Glomerular visceral epithelial cell (primary cell): Measurements from ENCODE around the gene CCDC175.

Experiments used
- DNase-seq: peaks from one replicate; pipeline ENCODE4 v3.0.0-alpha.2; 2016; ENCODE audit errors: extremely low spot score

The CCDC175 gene

GRCh38 chr14:59540852-59541251, 35.8 kb downstream of the CCDC175 start:
- no peak for DNase-seq

- no peak for DNase-seq
Measured at GRCh38 chr14:59538936-59539335, 37.7 kb downstream of the CCDC175 start.

GRCh38 chr14:59537476-59537875, 39.1 kb downstream of the CCDC175 start:
- no peak for DNase-seq

GRCh38 chr14:59534361-59534987, 42.1 kb downstream of the CCDC175 start:
- DNase-seq: no peak

GRCh38 chr14:59532419-59532818, 44.2 kb downstream of the CCDC175 start:
- no peak for DNase-seq

GRCh38 chr14:59530349-59530748, 46.3 kb downstream of the CCDC175 start:
- no peak for DNase-seq

DNA sequence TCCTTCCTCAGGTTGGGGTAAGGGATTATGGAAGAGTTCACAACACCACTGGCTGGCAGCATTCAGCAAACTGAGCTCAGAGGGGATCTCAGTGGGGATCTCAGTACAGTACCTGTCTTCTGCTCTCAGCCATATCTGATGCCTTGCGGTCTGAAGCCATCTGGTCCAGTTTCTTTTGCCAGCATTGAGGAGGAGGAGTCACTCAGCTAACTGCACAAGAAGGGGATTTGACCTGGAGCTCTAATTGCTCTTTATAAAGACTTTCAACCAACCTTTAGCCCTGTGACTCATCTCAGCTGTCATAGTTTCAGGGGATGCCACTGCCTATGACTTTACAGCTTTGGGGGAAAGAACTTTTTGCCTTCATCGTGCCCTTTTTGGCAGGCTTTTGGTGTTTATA, 47.4 kb downstream of the CCDC175 start:
- DNase-seq: no peak

GRCh38 chr14:59520224-59520623, 56.4 kb downstream of the CCDC175 start:
- DNase-seq: no peak

DNA sequence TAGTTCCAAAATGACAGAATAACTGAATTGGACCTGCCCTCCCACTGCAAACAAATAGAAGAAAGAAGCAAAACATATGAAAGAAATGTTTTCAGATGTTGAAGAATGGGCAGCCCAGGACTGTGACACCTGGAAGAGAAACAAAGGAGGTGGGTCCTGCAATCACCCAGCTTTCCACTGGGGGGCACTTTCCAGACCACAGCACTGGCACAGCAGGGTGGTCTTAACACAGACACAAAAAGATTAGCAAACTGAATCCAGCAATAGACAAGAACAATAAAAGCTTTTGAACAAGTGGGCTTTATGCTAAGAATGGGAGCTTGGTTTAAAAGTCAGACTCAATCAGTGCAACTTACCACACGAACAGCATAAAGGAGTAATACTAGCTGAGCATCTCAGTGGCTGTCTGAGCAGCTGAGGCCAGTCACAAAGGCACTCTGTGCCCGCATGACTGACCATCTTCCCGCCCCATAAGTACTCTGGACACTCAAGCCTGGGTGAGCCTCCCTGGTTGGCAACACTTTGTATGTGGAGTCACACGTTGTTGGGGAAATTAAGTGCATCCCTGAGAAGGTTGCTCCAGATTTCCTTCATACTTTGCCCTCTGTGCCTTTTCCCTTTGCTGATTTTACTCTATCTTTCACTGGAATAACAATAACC, 64.6 kb downstream of the CCDC175 start:
- peak; percentile 35 for DNase-seq

GRCh38 chr14:59510966-59511365, 65.6 kb downstream of the CCDC175 start:
- no peak for DNase-seq

- no peak for DNase-seq
Measured at GRCh38 chr14:59510001-59510400, 66.6 kb downstream of the CCDC175 start.

GRCh38 chr14:59509101-59509500, 67.5 kb downstream of the CCDC175 start:
- no peak for DNase-seq

DNA sequence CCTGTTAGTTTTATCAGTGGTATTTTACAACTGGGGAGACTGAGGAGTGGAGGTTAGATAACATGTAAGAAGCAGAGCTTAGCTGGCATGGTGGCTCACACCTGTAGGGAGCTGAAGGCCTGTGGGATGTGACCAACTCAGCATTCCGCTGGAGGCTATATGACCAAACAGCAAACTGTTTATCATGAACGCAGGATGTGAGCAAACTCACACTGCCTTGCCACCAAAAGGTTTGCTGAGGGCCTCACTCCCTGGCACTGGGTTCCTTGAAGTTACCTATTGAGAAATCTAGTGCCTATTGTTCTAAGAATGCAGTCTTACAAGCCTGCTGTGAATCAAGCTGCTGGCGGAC, 68.9 kb downstream of the CCDC175 start:
- no peak for DNase-seq

- peak; percentile 50 for DNase-seq
Measured at GRCh38 chr14:59507063-59507751, 69.4 kb downstream of the CCDC175 start.

DNA sequence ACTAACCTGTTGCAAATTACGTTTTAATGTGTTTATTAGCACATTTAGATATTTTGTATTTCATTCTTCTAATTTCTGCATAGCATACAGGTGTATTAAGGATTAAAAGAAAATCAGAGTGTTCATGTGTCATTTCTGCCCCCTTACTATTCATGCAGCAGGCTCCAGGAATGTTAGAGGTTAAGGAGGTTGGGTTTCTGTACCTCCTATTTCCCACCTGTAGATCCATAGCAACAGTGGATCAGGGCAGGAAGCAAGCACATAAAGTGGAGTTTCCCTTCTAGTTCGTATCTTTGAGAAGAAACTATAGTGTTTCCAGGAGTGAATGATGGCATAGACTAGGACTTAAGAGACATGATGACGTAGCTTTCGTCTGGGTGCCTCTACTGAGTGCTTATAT, 73.4 kb downstream of the CCDC175 start:
- DNase-seq: no peak

DNA sequence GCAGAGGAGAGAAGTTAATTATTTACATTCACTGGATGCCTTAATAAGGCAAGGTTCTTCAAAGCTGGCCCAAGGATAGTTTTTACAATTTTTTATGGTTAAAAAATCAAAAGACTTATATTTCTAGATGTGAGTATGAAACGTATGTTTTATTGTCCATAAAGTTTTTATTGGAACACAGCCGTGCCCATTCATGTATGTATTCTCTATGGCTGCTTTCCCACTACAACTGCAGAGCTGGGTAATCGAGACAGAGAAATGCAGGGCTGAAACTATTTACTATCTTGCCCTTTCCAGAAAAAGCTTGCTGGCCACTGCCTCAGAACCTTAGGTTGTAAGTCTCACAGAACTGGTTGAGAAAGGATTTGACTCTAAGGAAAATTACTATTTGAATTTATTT, 75.9 kb downstream of the CCDC175 start:
- DNase-seq: no peak

DNA sequence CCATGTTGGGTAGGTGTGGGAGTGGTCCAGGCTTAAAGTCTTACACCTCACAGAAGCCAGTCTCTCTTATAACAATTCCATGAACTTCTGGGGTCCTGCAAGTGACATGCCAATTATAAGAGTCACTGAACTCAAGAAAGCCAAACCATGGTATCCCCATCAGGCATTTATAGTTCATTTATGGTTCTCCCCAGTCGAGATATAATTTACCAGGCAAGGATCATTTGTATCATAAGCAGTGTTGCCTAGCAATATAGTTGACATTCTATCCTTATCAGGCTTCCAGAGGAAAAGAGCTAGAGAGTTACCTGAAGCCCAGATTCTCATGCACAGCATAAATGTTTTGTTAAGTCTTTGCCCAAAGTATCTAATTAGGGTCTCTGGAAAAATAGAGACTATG, 84.2 kb downstream of the CCDC175 start:
- no peak for DNase-seq

GRCh38 chr14:59490756-59491155, 85.9 kb downstream of the CCDC175 start:
- no peak for DNase-seq

- no peak for DNase-seq
Measured at GRCh38 chr14:59484639-59485175, 91.9 kb downstream of the CCDC175 start.

GRCh38 chr14:59483819-59484638, 92.6 kb downstream of the CCDC175 start, which contains the start of the genes JKAMP and L3HYPDH:
TSS of gene JKAMP (plus strand) at chr14:59484517. CDS start at chr14:59484590, 73 bp downstream.
TSS of gene L3HYPDH (minus strand) at chr14:59484408. CDS start at chr14:59484316, 92 bp downstream.
- peak; percentile 95 for DNase-seq

DNA sequence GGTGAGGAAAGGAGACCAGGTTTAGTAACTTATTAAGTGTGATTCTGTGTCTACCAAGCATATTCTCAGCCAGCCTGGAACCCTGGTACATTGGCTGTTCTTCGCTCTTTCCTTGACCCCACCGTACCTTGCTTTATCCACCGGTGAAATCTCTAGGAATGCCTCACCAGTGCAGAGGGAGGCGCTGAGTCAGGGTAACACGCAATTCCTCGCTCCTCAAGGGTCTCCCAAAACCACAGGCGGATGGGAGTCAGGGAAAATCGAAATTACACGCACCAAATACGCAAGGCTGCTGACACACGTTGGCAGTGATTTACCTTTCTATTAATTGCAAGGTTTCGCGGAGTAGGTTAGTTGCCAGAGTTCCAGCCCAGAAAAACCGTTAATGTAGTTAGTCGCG, 93.2 kb downstream of the CCDC175 start:
- DNase-seq: peak; percentile 75
